HG03064 (cell line): ENCODE data around the gene VCL.
"Not testable (repeated sequence)": the region's sequence is repeated elsewhere in the genome, so short reads cannot be mapped to it uniquely, and the experiment has no call there.

Experiments
- ATAC-seq: cut with Tn5 transposase; IDR thresholded peaks from one replicate; pipeline ENCODE4 v1.9.1; 2021; ENCODE audit warnings: low read depth; ENCODE audit not compliant: unreplicated experiment

VCL gene

GRCh38 chr10:73997787-73998622 lies at the start of gene VCL:
VCL (plus strand) TSS chr10:73998116; CDS start chr10:73998208, 92 bp downstream.
- ATAC-seq: peak; percentile 94

- ATAC-seq: no peak
These were observed 48.8 kb upstream of the VCL start for GRCh38 chr10:73948947-73949633.

- ATAC-seq: no peak
These were observed 47.6 kb upstream of the VCL start for GRCh38 chr10:73950155-73950948.

- no peak for ATAC-seq
These were observed 44.3 kb upstream of the VCL start for GRCh38 chr10:73953665-73954064.

GRCh38 chr10:73954737-73955136 lies 43.2 kb upstream of the VCL start:
- ATAC-seq: no peak

GRCh38 chr10:73955719-73956118 lies 42.2 kb upstream of the VCL start:
- no peak for ATAC-seq

- no peak for ATAC-seq
These were observed 41.2 kb upstream of the VCL start for GRCh38 chr10:73956476-73957359.

- ATAC-seq: no peak
These were observed 38.3 kb upstream of the VCL start for GRCh38 chr10:73959484-73960243.

- no peak for ATAC-seq
These were observed 35.5 kb upstream of the VCL start for GRCh38 chr10:73962386-73962785.

GRCh38 chr10:73963533-73963932 lies 34.4 kb upstream of the VCL start:
- ATAC-seq: not testable (repeated sequence)

- no peak for ATAC-seq
These were observed 33.2 kb upstream of the VCL start for GRCh38 chr10:73964743-73965142.

- ATAC-seq: not testable (repeated sequence)
These were observed 32.5 kb upstream of the VCL start for GRCh38 chr10:73965267-73965889.

GRCh38 chr10:73965890-73966768 lies 31.8 kb upstream of the VCL start:
- ATAC-seq: no peak

- ATAC-seq: no peak
These were observed 30.9 kb upstream of the VCL start for GRCh38 chr10:73967022-73967429.

- ATAC-seq: no peak
These were observed 30.4 kb upstream of the VCL start for GRCh38 chr10:73967544-73967943.

GRCh38 chr10:73968098-73968521 lies 29.8 kb upstream of the VCL start:
- ATAC-seq: no peak

GRCh38 chr10:73969224-73969841 lies 28.6 kb upstream of the VCL start:
- ATAC-seq: no peak

GRCh38 chr10:73970845-73971244 lies 27.1 kb upstream of the VCL start:
- no peak for ATAC-seq
